Chondrocyte (in vitro differentiated cells): ENCODE data around the gene PYGO2. TPM values are rescaled to one million over a fixed set of nuclear protein-coding genes. Genes with fewer than 3 reads are reported as not detected.
"Not testable (repeated sequence)": the region's sequence is repeated elsewhere in the genome, so short reads cannot be mapped to it uniquely, and the experiment has no call there.

ENCODE experiments used
- DNase-seq: peaks from one replicate; pipeline ENCODE4 v3.0.0; 2021; ENCODE audit warnings: mixed read lengths, low spot score
- H3K27ac Mint-ChIP-seq: one replicate; pipeline ENCODE4 v1.8.0; 2021; ENCODE audit warnings: mild to moderate bottlenecking, moderate library complexity, mixed read lengths; ENCODE audit not compliant: unreplicated experiment
- H3K27me3 Mint-ChIP-seq: 2 replicates; pipeline ENCODE4 v1.8.0; 2021; ENCODE audit warnings: low read depth, mixed read lengths
- H3K36me3 Mint-ChIP-seq: 2 replicates; pipeline ENCODE4 v1.8.0; 2021; ENCODE audit warnings: low read depth, mixed read lengths
- H3K4me1 Mint-ChIP-seq: 2 replicates; pipeline ENCODE4 v1.8.0; 2021; ENCODE audit warnings: low read depth, mild to moderate bottlenecking, mixed read lengths
- H3K4me3 Mint-ChIP-seq: one replicate; pipeline ENCODE4 v1.8.0; 2021; ENCODE audit warnings: mild to moderate bottlenecking, moderate library complexity, mixed read lengths; ENCODE audit not compliant: unreplicated experiment
- H3K9me3 Mint-ChIP-seq: 2 replicates; pipeline ENCODE4 v1.8.0; 2021; ENCODE audit warnings: low read depth, mixed read lengths
- total RNA-seq: library from RNA; stranded (reverse); gene quantifications from 3 replicates; pipeline ENCODE4 v1.2.1, GENCODE V29; 2021
- TF ChIP-seq, protein P1 (sequence below): fragments of 200-600 bp; sonication (generic); IDR thresholded peaks from 2 replicates; pipeline ENCODE4 v1.5.0; 2021; ENCODE audit warnings: antibody characterized with exemption, mild to moderate bottlenecking, moderate library complexity

Gene PYGO2
- total RNA-seq, 1 donor from 2014 or later, result 24.0 TPM

DNA sequence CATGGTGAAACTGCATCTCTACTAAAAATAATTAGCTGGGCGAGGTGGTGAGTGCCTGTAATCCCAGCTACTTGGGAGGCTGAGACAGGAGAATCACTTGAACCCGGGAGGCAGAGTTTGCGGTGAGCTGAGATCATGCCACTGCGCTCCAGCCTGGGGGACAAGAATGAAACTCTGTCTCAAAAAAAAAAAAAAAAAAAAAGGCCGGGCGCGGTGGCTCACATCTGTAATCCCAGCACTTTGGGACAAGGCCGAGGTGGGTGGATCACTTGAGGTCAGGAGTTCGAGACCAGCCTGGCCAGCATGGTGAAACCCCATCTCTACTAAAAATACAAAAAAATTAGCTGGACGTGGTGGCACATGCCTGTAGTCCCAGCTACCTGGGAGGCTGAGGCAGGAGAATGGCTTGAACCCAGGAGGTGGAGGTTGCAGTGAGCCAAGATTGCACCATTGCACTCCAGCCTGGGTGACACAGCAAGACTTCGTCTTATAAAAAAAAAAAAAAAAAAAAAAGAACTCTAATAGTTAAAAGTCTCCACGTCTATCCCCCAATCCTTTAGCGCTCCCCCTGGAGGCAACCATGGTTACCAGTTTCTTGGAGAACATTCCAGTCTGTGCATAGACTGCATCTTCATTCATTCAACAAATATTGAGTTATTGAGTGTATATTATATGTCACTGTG is 33.9 kb upstream of the PYGO2 start:
- H3K27me3 Mint-ChIP-seq, H3K4me3 Mint-ChIP-seq, H3K9me3 Mint-ChIP-seq, H3K36me3 Mint-ChIP-seq: not testable (repeated sequence)
- Mint-ChIP-seq H3K4me1 (peaks cover 21% of the 10 kb centered on the region), H3K27ac (peak overlapping the region; percentile 34)
- TF ChIP-seq, protein P1, sequence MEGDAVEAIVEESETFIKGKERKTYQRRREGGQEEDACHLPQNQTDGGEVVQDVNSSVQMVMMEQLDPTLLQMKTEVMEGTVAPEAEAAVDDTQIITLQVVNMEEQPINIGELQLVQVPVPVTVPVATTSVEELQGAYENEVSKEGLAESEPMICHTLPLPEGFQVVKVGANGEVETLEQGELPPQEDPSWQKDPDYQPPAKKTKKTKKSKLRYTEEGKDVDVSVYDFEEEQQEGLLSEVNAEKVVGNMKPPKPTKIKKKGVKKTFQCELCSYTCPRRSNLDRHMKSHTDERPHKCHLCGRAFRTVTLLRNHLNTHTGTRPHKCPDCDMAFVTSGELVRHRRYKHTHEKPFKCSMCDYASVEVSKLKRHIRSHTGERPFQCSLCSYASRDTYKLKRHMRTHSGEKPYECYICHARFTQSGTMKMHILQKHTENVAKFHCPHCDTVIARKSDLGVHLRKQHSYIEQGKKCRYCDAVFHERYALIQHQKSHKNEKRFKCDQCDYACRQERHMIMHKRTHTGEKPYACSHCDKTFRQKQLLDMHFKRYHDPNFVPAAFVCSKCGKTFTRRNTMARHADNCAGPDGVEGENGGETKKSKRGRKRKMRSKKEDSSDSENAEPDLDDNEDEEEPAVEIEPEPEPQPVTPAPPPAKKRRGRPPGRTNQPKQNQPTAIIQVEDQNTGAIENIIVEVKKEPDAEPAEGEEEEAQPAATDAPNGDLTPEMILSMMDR, result peak; percentile 79
- DNase-seq, result peak; percentile 15

GRCh38 chr1:154994591-154994990 is 33.0 kb upstream of the PYGO2 start:
- Mint-ChIP-seq H3K27me3 (no peaks in the 10 kb centered on the region), H3K36me3 (peaks cover 2% of the 10 kb centered on the region), H3K4me1 (peaks cover 14% of the 10 kb centered on the region), H3K9me3 (no peaks in the 10 kb centered on the region), H3K27ac (no peak overlapping the region), H3K4me3 (no peak overlapping the region)
- peak; percentile 25 for DNase-seq
- TF ChIP-seq, protein P1, result no peak

GRCh38 chr1:154994269-154994587 is 32.6 kb upstream of the PYGO2 start:
- Mint-ChIP-seq H3K4me3 (no peak overlapping the region), H3K36me3 (peaks cover 2% of the 10 kb centered on the region), H3K4me1 (peaks cover 12% of the 10 kb centered on the region), H3K27me3 (no peaks in the 10 kb centered on the region), H3K27ac (no peak overlapping the region), H3K9me3 (no peaks in the 10 kb centered on the region)
- no peak for DNase-seq
- TF ChIP-seq, protein P1, result no peak

DNA sequence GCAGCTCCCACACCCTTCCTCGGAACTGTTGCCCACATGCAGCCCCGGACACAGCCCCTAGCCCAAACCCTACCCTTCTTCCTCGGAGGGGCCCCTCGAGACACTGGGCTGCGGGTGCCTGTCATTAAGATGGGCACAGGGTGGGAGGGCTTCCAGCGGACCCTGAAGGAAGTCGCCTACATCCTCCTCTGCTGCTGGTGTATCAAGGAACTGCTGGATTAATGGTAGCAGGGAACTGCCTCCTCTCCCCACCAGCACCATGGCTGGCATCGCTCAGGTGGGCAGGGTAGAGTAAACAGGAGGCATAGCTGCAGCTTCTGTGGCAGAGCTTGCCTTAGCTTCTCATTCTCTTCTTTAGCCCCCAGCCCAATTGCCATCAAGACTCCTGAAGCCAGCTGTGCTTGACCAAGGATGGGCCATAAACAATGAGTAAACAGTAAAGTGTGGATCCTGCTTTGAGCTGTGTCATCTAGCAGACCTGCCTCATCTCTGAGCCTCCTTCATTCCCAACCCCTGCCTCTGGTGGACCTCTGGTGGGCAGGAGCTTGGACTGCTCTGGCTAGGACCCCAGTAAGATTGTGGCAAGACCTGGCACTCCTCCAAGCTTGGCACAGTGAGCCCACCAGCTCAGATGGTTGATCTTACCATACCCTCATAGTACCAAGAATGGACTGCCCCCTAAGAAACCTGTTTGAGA is 32.1 kb upstream of the PYGO2 start, which contains the start of gene LENEP:
TSS of gene LENEP (plus strand) at position 15 of the 697 bp plus-strand sequence. CDS start at position 37, 22 bp downstream.
- TF ChIP-seq, protein P1, result no peak
- Mint-ChIP-seq H3K27ac (no peak within 1 kb of the TSS), H3K4me1 (peaks cover 7% of the 10 kb centered on the region), H3K36me3 (peaks cover 5% of the 10 kb centered on the region), H3K4me3 (no peak within 1 kb of the TSS), H3K9me3 (no peaks in the 10 kb centered on the region), H3K27me3 (no peaks in the 10 kb centered on the region)
- peak; percentile 50 for DNase-seq

DNA sequence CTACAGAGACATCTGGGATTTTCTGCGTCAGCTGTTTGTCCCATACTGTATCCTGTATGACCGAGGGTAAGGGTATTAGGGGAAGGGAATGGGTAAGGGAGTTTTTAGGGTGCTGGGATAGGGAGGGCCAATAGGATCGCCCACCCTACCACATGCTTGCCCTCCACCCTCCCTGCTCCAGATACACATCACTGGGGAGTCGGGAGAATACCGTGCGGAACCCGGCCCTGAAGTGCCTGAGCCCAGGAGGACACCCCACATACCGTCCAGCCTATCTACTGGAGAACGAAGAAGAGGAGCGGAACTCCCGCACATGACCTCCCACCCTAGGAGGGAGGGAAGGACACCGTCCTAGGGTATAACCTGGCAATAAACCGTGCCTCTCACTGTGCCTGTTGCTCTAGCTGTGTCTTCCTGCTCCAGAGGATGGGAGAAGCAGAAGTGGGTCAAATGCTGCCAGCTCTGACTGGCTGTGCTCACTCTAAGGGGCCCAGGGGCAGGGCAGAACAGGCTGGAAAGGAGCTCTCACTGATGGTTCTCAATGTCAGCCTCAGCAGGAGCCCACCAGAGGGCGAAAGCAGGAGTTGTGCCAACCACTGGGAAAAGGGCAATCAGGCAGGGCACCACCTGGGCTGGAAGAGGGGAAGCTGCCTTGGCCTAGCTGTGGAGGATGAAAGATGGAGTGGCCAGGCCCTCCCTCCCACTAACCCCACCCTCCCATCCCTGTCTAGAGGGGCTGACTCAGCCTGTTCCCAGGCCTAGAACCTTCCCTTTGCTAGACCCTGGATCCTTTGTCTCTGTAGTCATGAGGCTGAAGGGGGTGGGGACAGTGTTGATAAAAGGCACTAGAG is 31.4 kb upstream of the PYGO2 start:
- no peaks in the 10 kb centered on the region for H3K9me3 Mint-ChIP-seq
- TF ChIP-seq, protein P1, result peak; percentile 50
- peaks cover 7% of the 10 kb centered on the region for H3K36me3 Mint-ChIP-seq
- DNase-seq, result peak; percentile 59
- no peak overlapping the region for H3K4me3 Mint-ChIP-seq
- H3K4me1 Mint-ChIP-seq, result peaks cover 6% of the 10 kb centered on the region
- H3K27me3 Mint-ChIP-seq, result no peaks in the 10 kb centered on the region
- no peak overlapping the region for H3K27ac Mint-ChIP-seq
